Cardiac fibroblast (primary cell): ENCODE results near the gene TMSB4X.
"Not testable (repeated sequence)": the region's sequence is repeated elsewhere in the genome, so short reads cannot be mapped to it uniquely, and the experiment has no call there.

Experiments
- DNase-seq, 2 donors: peaks; one replicate each; pipeline versions ENCODE4 v3.0.0 to v3.0.0-alpha.2; 2010; ENCODE audit warnings: low read depth in 2 of 2
- H3K4me3 ChIP-seq, 2 donors: replicated peaks in 1 of 2; 1 replicate in 1 of 2; 2 replicates in 1 of 2; pipeline ENCODE4 v1.5.1; 2011; ENCODE audit warnings: low read depth in 2 of 2, low read length in 2 of 2, mild to moderate bottlenecking in 2 of 2, moderate library complexity in 1 of 2
- CTCF ChIP-seq: IDR thresholded peaks from one replicate; pipeline ENCODE4 v1.5.1; 2011; ENCODE audit warnings: low read depth, mild to moderate bottlenecking, low read length, inconsistent platforms

The TMSB4X gene

GRCh38 chrX:12955882-12956703, 18.8 kb upstream of the TMSB4X start:
- no peak for TF ChIP-seq CTCF
- H3K4me3 ChIP-seq: no peak overlapping the region
- peak; percentile 80 to 85 for DNase-seq

- no peak overlapping the region for H3K4me3 ChIP-seq
- peak; percentile 59 to 68 for DNase-seq
- TF ChIP-seq CTCF: no peak
These were observed 18.0 kb upstream of the TMSB4X start for GRCh38 chrX:12956704-12957534.

- TF ChIP-seq CTCF: no peak
- no peak overlapping the region for H3K4me3 ChIP-seq
- no peak for DNase-seq
These were observed 16.9 kb upstream of the TMSB4X start for GRCh38 chrX:12958059-12958458.

- H3K4me3 ChIP-seq: no peak overlapping the region
- TF ChIP-seq CTCF: no peak
- DNase-seq: no peak
These were observed 16.4 kb upstream of the TMSB4X start for GRCh38 chrX:12958461-12958860.

- no peak for TF ChIP-seq CTCF
- peak in 1 of 2 donors; percentile 29 for DNase-seq
These were observed 13.7 kb upstream of the TMSB4X start for GRCh38 chrX:12961196-12961718.

GRCh38 chrX:12962041-12962504, 12.8 kb upstream of the TMSB4X start:
- DNase-seq: no peak
- no peak overlapping the region for H3K4me3 ChIP-seq
- no peak for TF ChIP-seq CTCF

More at GRCh38 chrX:12961196-12961718, 13.7 kb upstream of the TMSB4X start:
- no peak overlapping the region for H3K4me3 ChIP-seq

- H3K4me3 ChIP-seq, DNase-seq: not testable (repeated sequence)
These were observed 11.6 kb upstream of the TMSB4X start for GRCh38 chrX:12963210-12963850.
